Skin epidermis (tissue), 12 donors: ENCODE data around the gene EXOC3.
"Not testable (repeated sequence)": the region's sequence is repeated elsewhere in the genome, so short reads cannot be mapped to it uniquely, and the experiment has no call there.

Source experiments
- H3K27ac ChIP-seq, 21 experiments: fragments of 200-600 bp; sonication (generic) in 11 of 21; one replicate each; pipeline ENCODE4 v1.5.0; 2020; ENCODE audit warnings: mild to moderate bottlenecking in 3 of 21, inconsistent platforms in 2 of 21, moderate library complexity in 2 of 21
- H3K4me3 ChIP-seq, 7 experiments: fragments of 200-600 bp; sonication (generic) in 2 of 7; one replicate each; pipeline ENCODE4 v1.5.0; 2020; ENCODE audit warnings: inconsistent platforms in 2 of 7, mild to moderate bottlenecking in 2 of 7, moderate library complexity in 1 of 7

EXOC3 gene

DNA sequence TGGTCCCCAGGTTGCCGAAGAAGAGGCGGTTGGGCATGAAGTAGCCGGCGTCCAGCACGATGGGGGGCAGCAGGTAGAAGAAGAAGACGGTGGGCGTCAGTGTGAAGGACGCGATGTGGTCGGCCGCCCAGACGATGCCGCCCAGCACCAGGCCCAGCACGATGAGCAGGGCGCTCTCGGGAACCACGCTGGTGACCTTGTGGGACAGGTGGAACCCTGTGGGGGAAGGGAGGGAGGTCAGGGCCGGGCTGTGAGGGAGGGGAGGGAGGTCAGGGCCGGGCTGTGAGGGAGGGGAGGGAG lies 48.8 kb downstream of the EXOC3 start:
- H3K4me3 ChIP-seq = no peak overlapping the region
- H3K27ac ChIP-seq = no peak overlapping the region

GRCh38 chr5:492314-492893 lies 49.4 kb downstream of the EXOC3 start:
- H3K4me3 ChIP-seq = no peak overlapping the region
- no peak overlapping the region for H3K27ac ChIP-seq

GRCh38 chr5:493119-493701 lies 50.2 kb downstream of the EXOC3 start:
- H3K27ac ChIP-seq = no peak overlapping the region
- no peak overlapping the region for H3K4me3 ChIP-seq

- no peak overlapping the region for H3K27ac ChIP-seq
- no peak overlapping the region for H3K4me3 ChIP-seq
Measured at GRCh38 chr5:493758-494157, 50.8 kb downstream of the EXOC3 start.

DNA sequence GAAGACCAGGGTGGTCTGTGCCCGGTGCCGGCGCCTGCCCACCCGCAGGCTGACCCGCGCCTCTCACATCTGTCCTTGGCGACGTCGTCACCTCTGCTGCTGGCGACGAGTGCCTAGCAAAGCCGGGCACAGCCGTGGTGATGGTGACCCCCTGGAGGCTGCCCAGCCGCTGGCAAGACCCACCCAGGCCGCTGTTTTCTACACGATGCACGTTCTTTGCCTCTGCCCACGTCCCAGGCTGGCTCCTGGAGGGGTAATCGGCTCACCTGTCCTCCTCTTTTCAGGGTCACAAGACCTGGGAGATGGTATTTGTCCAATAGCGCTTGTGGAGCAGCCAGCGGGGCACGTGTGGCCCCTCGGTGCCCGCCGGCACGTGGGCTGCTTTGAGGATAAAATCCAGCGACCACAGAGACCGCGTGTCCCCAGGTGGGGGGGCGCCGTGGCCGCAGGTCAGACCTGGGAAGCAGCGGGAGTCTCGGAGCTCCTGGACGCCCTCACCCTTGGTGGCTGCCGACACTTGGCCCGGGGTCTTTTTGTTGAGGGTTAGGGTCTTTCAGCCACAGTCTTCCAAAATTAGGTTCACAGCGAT lies 51.8 kb downstream of the EXOC3 start:
- no peak overlapping the region for H3K27ac ChIP-seq
- H3K4me3 ChIP-seq = no peak overlapping the region

DNA sequence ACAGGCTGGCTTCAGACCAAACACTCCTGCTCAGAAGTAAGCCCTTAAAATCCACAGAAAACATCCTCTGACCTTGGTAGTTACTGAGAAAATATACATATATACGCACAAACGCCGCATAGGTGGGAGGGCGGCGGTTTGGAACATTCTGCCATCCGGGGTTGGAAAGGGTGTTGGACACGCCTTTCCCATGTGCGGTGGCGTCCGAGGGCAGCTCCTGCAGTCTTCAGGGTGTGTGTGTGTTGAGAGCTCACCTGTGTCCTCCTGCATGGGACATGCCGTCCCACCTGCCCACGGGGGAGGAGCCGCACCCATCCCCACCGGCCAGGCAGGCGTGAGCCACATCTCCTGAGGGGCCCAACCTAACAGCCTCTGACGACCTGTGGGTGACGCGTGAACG lies 53.1 kb downstream of the EXOC3 start:
- Histone ChIP-seq H3K4me3 (no peak overlapping the region), H3K27ac (no peak overlapping the region)

- Histone ChIP-seq H3K27ac (no peak overlapping the region), H3K4me3 (no peak overlapping the region)
Measured at GRCh38 chr5:497090-497700, 54.2 kb downstream of the EXOC3 start.

DNA sequence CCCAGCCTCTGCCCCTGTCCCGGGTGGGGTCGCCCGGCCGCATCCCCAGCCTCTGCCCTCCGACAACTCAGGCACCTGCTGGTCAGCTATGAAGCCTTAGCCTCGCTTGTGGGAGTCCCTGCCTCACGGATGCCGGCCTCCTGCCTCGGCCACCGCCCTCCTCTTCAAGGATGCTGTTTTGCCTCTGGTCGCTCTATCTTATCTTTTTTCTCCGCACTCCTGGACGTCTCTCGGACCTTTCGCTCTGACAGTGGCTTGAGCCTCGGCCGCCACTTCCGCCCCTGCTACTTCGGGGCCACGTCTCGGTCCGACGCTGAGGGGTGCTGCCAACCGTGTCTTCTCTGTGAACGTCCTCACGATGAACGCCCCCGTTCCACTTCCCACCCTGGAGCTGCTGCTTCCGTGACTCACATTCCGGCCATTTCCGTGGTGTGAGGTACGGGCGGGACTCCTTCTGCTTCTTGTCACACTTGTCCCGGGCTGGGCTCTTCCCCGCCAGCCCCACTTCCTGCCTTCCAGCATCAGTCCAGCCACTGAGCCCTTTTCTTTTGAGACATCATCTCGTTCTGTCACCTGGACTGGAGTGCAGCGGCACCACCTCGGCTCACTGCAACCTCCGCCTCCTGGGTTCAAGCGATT lies 55.0 kb downstream of the EXOC3 start:
- Histone ChIP-seq H3K27ac (no peak overlapping the region), H3K4me3 (no peak overlapping the region)

DNA sequence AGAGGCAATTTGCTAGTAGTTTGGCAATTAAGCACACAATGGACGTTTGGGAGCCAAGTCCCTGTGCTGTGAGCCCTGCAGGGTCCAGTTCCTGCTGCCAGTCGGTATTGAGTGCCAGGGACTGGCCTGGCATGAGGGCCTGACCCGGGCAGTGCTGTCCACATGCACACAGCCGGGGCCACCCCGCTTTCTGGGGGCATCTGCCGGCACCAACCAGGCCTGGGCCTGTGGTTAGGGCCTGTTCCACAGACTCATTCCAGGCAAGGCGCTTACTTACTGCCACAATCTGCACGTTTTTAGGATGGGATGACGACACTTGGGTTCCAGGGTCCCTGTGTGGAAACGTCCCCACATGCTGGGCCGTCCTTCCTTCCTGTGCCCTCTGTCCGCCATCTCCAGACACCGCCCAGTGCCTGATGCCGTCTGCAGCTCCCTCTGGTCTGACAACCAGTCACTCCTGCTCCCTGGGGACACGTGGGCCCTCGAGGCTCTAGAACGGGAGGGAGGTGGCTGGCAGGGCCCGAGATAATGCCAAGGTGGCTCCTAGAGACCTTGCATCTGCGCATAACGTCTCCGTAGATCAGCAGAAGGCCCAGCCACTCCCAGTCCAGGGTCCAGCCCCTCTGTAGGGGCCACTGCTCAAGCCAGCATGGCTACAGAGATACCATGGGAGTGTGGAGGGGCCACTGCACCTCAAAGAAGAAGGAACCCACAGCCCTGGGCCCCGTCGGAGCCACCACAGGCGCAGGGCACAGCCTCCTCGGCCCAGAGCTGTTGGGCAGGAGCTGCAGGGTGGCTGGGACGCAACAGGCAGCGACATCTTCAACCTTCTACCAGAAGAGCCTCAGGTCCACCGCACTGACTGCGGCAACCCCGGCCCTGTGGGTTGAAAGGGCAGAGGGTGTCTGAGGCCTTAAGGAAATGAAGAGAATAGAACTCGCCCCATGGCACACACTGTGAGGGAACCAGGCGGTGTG lies 56.5 kb downstream of the EXOC3 start:
- Histone ChIP-seq H3K27ac (no peak overlapping the region), H3K4me3 (no peak overlapping the region)

- Histone ChIP-seq H3K27ac (no peak overlapping the region), H3K4me3 (no peak overlapping the region)
Measured at GRCh38 chr5:500491-500890, 57.5 kb downstream of the EXOC3 start.

DNA sequence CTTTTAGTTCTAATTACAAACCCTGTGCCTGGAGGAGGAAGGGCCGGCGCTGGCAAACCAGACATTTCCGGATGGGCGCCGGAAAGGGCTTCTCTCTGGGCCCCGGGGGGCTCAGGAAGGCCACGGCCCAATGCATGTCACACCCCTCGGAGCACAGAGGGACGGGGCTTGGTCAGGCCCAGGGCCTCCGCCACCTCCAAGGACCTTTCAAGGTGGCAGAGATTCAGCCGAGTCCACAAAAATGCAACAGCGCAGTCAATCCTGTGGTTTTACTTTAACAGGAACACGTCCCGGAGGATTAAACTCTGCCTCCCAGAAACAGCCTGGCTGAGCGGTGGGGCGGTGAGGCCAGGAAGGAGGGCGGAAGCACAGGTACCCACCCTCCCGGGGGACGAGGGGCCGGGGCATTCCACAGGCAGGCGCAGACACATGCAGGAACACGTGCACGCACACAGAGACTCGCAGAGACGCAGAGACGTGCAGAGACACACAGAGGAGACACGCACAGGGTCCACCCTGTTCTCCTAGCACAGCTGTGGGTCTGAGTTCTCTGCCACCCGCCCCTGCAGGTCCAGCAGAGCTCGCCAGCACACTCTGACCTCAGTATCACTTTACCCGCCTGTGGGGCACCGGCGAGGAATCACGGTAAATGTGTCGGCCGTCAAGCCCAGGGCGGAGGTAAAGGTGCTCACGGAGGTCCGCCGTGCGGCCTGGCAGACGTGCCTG lies 58.3 kb downstream of the EXOC3 start:
- no peak overlapping the region for H3K27ac ChIP-seq
- no peak overlapping the region for H3K4me3 ChIP-seq

GRCh38 chr5:501831-502184 lies 58.8 kb downstream of the EXOC3 start:
- Histone ChIP-seq H3K4me3 (no peak overlapping the region), H3K27ac (no peak overlapping the region)

DNA sequence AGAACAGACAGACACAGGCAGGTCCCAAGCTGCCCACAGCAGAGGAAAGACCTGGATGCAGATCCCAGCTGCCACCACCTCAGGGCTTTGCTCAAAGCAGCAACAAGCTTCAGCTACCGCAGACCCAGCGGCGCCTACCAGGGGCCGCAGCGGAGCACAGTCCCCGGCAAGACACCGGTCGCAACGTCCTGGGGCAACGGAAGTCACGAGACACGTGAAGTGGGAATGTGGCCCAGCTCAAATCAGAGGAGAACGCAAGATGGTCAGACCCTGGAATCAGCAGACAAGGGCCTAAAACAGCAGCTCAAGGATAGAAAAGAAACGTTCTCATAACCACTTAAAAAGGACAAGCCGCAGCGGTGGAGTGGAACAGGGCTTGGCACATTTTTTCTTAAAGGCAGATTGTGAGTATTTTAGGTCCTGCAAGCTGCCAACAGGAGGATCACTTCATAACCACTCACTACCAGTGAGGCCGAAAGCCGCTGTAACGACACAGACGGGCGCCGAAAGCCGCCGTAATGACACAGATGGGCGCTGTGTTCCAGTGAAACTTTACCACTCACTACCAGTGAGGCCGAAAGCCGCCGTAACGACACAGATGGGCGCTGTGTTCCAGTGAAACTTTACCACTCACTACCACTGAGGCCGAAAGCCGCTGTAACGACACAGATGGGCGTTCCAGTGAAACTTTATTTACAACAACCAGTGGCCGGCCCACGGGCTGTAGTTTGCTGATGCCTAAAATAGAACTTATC lies 59.5 kb downstream of the EXOC3 start:
- Histone ChIP-seq H3K27ac (no peak overlapping the region), H3K4me3 (no peak overlapping the region)

DNA sequence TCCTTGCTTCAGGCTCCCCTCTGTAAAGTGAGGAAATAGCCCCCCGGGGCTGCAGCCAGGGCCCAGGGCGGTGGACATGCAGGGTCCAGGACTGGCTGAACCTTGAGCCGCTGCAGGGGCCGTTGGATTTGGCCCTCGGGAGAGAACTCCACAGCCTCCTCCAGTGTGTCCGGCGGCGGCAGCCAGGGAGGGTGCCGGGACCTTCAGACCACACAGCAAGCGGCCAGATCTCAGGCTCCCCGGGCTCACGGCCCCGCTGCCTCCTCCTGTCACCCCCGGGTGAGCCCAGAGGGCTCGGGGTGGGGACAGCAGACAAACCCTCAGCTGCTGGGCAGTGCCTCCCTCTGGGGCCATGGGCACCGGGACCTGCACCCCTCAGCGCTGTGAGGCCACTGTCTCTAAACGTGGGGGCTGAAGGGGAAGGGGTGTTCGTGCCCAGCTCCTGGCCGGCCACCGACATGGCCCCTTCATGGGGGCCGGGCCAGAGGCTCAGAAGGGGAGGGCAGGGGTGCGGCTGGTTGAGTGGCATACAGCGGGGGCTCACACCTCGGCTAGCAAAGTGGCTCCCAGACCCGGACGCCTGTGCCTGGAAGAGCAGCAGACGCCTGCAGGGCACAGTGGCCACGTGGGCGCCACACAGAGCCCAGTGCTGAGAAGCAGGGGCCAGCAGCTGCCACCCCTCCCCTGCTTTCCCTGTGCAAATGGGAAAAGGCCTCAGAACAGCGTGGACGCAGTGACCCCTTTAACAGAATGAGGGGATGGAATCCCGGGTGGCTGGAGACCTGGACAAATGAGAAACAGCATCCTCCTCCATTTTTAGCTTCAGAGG lies 61.6 kb downstream of the EXOC3 start:
- Histone ChIP-seq H3K4me3 (no peak overlapping the region), H3K27ac (no peak overlapping the region)

DNA sequence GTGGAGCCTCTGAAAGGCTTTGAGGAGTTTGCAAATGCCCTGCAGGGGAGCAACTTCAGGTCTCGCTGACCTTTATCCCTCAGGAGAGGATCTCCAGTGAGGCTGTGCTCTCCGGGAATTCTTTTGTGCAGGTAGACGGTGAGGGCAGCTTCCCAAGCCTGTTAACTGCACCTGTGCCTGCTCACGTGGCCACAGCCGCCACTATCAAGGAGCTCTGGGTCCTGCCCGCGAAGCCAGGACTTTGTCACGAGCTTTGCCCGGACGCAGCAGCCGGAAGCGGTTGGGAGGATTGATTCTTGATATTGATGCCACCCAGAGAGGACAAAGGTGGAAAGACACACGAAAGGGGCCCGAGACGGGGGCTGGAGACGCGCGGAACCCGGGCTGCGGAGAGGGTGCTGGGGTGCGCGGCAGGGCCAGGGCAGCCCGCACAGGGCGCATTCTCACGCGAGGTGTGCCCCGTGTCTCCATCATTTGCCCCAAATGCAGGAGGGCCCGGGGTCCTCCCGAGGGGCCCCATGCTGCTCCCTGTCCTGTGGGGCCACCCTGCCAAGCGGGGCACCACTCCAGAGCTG lies 63.1 kb downstream of the EXOC3 start:
- Histone ChIP-seq H3K27ac (no peak overlapping the region), H3K4me3 (no peak overlapping the region)

GRCh38 chr5:507986-508575 lies 65.1 kb downstream of the EXOC3 start:
- H3K27ac ChIP-seq, H3K4me3 ChIP-seq: not testable (repeated sequence)

DNA sequence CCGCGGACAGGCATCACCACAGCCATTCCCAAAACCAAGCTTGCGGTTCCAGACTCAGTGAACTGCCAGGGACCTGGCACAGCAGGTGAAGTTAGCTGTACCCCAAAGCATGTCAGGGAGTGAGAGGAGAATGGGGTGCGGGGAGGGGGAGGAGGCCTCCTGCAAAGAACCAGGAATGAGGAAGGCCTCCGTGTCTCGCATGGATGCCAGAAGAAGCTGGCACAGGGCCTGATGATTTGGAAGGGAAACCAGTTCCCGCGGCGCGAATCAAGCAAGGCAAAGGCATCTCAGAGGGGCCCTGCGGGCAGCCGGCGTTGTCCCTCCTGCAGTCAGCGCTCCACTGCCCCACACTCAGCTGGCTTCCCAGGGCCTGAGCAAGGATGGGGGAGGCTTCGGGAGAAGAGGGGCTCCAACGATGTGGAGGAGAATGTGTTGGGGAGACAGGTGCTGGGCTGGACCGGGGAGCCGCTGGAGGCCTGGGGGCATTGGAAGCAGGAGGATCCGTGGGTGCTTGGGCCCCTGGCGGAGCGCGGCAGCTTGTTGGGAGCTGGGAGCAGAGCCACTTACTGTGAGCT lies 66.7 kb downstream of the EXOC3 start:
- Histone ChIP-seq H3K27ac (no peak overlapping the region), H3K4me3 (no peak overlapping the region)
